ENCODE data around the gene LGR6. TPM values are rescaled to one million over a fixed set of nuclear protein-coding genes. Genes with fewer than 3 reads are reported as not detected.
A peak's percentile ranks its signal among the peaks of the same experiment; 100 is the strongest.

The LGR6 gene
- total RNA-seq, 4 donors from 2014 or later = 1.6 to 4.9 (median 4.1) TPM

- DNase-seq (ENCODE audit: low spot score in 2 of 2) = peak in 1 of 2 donors; percentile 47
- H3K27me3 ChIP-seq = peaks cover 3% of the 10 kb centered on the region
- no peaks in the 10 kb centered on the region for H3K36me3 ChIP-seq
- TF ChIP-seq, protein P1, sequence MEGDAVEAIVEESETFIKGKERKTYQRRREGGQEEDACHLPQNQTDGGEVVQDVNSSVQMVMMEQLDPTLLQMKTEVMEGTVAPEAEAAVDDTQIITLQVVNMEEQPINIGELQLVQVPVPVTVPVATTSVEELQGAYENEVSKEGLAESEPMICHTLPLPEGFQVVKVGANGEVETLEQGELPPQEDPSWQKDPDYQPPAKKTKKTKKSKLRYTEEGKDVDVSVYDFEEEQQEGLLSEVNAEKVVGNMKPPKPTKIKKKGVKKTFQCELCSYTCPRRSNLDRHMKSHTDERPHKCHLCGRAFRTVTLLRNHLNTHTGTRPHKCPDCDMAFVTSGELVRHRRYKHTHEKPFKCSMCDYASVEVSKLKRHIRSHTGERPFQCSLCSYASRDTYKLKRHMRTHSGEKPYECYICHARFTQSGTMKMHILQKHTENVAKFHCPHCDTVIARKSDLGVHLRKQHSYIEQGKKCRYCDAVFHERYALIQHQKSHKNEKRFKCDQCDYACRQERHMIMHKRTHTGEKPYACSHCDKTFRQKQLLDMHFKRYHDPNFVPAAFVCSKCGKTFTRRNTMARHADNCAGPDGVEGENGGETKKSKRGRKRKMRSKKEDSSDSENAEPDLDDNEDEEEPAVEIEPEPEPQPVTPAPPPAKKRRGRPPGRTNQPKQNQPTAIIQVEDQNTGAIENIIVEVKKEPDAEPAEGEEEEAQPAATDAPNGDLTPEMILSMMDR (IDR thresholded peaks at IDR 0.05) = no peak
- TF ChIP-seq POLR2AphosphoS5 (IDR thresholded peaks at IDR 0.05) = no peak
- TF ChIP-seq POLR2A (IDR thresholded peaks at IDR 0.05) = no peak
- TF ChIP-seq EP300 (IDR thresholded peaks at IDR 0.05) = no peak
- H3K27ac ChIP-seq = no peak overlapping the region
- H3K4me3 ChIP-seq = no peak overlapping the region
- 91% methylated on average over 6 of the region's 6 CpGs for WGBS
- no peaks in the 10 kb centered on the region for H3K9me3 ChIP-seq
- no peaks in the 10 kb centered on the region for H3K4me1 ChIP-seq
Observed at GRCh38 chr1:202247104-202247503, 53.5 kb downstream of the LGR6 start.

- peak in 1 of 2 donors; percentile 52 for DNase-seq (ENCODE audit: low spot score in 2 of 2)
- H3K36me3 ChIP-seq = no peaks in the 10 kb centered on the region
- H3K4me1 ChIP-seq = no peaks in the 10 kb centered on the region
- H3K27me3 ChIP-seq = peaks cover 3% of the 10 kb centered on the region
- no peaks in the 10 kb centered on the region for H3K9me3 ChIP-seq
- no peak for TF ChIP-seq POLR2AphosphoS5 (IDR thresholded peaks at IDR 0.05)
- TF ChIP-seq, protein P1 (IDR thresholded peaks at IDR 0.05) = no peak
- TF ChIP-seq EP300 (IDR thresholded peaks at IDR 0.05) = no peak
- no peak for TF ChIP-seq POLR2A (IDR thresholded peaks at IDR 0.05)
- 80% methylated on average over 18 of the region's 20 CpGs for WGBS
- H3K4me3 ChIP-seq = no peak overlapping the region
- no peak overlapping the region for H3K27ac ChIP-seq
Observed at GRCh38 chr1:202247837-202248795, 54.5 kb downstream of the LGR6 start.

DNA sequence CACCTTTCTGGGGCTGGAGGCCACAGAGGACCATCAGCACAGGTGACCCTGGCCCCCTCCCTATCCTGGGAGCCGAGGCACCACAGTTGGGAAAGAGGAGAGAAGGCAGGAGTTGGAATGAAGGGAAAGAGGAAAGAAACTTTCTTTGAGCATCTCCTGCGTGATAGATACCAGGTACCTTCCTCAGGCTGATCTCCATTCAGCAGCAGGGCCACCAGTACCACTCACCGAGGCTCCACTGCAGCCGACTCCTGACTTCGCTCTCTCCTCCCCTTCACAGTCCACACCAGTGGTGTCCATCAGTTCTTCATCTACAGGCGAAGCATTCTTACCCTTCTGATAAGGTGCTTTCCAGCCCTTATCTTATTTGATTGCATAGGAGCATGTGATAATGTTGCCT, 55.3 kb downstream of the LGR6 start:
- H3K4me1 ChIP-seq = no peaks in the 10 kb centered on the region
- peak in 1 of 2 donors; percentile 44 for DNase-seq (ENCODE audit: low spot score in 2 of 2)
- WGBS = 93% methylated on average over 6 of the region's 6 CpGs
- TF ChIP-seq POLR2AphosphoS5 (IDR thresholded peaks at IDR 0.05) (no peak), POLR2A (IDR thresholded peaks at IDR 0.05) (no peak), EP300 (IDR thresholded peaks at IDR 0.05) (no peak)
- TF ChIP-seq, protein P1 (IDR thresholded peaks at IDR 0.05) = no peak
- no peaks in the 10 kb centered on the region for H3K36me3 ChIP-seq
- H3K9me3 ChIP-seq = no peaks in the 10 kb centered on the region
- H3K4me3 ChIP-seq = no peak overlapping the region
- peaks cover 3% of the 10 kb centered on the region for H3K27me3 ChIP-seq
- no peak overlapping the region for H3K27ac ChIP-seq

- H3K27ac ChIP-seq = no peak overlapping the region
Observed at GRCh38 chr1:202249436-202249835, 55.8 kb downstream of the LGR6 start.

GRCh38 chr1:202249846-202250245, 56.2 kb downstream of the LGR6 start:
- Histone ChIP-seq H3K4me1 (no peaks in the 10 kb centered on the region), H3K27me3 (peaks cover 3% of the 10 kb centered on the region), H3K36me3 (no peaks in the 10 kb centered on the region), H3K9me3 (no peaks in the 10 kb centered on the region), H3K4me3 (no peak overlapping the region), H3K27ac (no peak overlapping the region)
- DNase-seq (ENCODE audit: low spot score in 2 of 2) = no peak
- 22% methylated on average over 2 of the region's 2 CpGs for WGBS
- no peak for TF ChIP-seq POLR2A (IDR thresholded peaks at IDR 0.05)
- TF ChIP-seq, protein P1 (IDR thresholded peaks at IDR 0.05) = no peak
- TF ChIP-seq POLR2AphosphoS5 (IDR thresholded peaks at IDR 0.05) = no peak
- no peak for TF ChIP-seq EP300 (IDR thresholded peaks at IDR 0.05)

More at GRCh38 chr1:202249436-202249835, 55.8 kb downstream of the LGR6 start:
- Histone ChIP-seq H3K4me1 (no peaks in the 10 kb centered on the region), H3K9me3 (no peaks in the 10 kb centered on the region), H3K27me3 (peaks cover 3% of the 10 kb centered on the region), H3K4me3 (no peak overlapping the region), H3K36me3 (no peaks in the 10 kb centered on the region)
- DNase-seq (ENCODE audit: low spot score in 2 of 2) = peak in 1 of 2 donors; percentile 13
- WGBS = 46% methylated on average over 6 of the region's 6 CpGs
- TF ChIP-seq, protein P1 (IDR thresholded peaks at IDR 0.05) = no peak
- TF ChIP-seq EP300 (IDR thresholded peaks at IDR 0.05) = no peak
- no peak for TF ChIP-seq POLR2A (IDR thresholded peaks at IDR 0.05)
- TF ChIP-seq POLR2AphosphoS5 (IDR thresholded peaks at IDR 0.05) = no peak

Data from suprapubic skin (tissue), 4 donors.